ENCODE data around the gene MED16.
"Not testable (repeated sequence)": the region's sequence is repeated elsewhere in the genome, so short reads cannot be mapped to it uniquely, and the experiment has no call there.

The MED16 gene

DNA sequence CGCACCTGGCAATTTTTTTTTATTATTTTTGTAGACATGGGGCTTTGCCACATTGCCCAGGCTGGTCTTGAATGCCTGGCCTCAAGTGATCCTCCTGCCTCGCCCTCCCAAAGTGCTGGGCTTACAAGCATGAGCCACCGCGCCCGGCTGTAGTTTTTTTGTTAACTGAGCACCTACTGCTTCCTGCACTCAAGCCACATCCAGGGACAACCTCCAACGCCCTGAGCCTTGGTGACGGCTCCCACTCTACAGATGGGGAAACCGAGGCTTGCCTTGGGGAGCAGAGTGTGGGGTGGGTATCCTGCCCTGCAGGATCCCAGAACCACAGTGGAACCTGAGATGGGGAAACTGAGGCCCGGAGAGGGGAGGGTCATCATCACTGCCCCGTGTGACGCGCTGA is 37.8 kb downstream of the MED16 start:
- Histone ChIP-seq H3F3A (ENCODE audit: insufficient read depth) (no peaks in the 10 kb centered on the region), H3K4me2 (ENCODE audit: low read depth, low read length, poor library complexity, severe bottlenecking) (no peak overlapping the region), H3K4me3 (ENCODE audit: insufficient read depth, low read length, poor library complexity, severe bottlenecking) (no peak overlapping the region), H3K9ac (ENCODE audit: low read length) (no peak overlapping the region), H3K27me3 (ENCODE audit: low read length) (no peaks in the 10 kb centered on the region), H2AFZ (ENCODE audit: low read depth, low read length, severe bottlenecking) (no peak overlapping the region), H3K27ac (ENCODE audit: low read depth, low read length) (no peak overlapping the region), H3K9me2 (replicated peaks; ENCODE audit: insufficient read depth, low read length) (no peaks in the 10 kb centered on the region), H3K36me3 (ENCODE audit: low read length) (no peaks in the 10 kb centered on the region), H3K79me2 (ENCODE audit: insufficient read depth, low read length) (no peaks in the 10 kb centered on the region), H4K20me1 (ENCODE audit: low read depth, low read length) (no peaks in the 10 kb centered on the region), H3K9me3 (ENCODE audit: insufficient read depth, low read length) (no peaks in the 10 kb centered on the region)
- TF ChIP-seq, protein P1, sequence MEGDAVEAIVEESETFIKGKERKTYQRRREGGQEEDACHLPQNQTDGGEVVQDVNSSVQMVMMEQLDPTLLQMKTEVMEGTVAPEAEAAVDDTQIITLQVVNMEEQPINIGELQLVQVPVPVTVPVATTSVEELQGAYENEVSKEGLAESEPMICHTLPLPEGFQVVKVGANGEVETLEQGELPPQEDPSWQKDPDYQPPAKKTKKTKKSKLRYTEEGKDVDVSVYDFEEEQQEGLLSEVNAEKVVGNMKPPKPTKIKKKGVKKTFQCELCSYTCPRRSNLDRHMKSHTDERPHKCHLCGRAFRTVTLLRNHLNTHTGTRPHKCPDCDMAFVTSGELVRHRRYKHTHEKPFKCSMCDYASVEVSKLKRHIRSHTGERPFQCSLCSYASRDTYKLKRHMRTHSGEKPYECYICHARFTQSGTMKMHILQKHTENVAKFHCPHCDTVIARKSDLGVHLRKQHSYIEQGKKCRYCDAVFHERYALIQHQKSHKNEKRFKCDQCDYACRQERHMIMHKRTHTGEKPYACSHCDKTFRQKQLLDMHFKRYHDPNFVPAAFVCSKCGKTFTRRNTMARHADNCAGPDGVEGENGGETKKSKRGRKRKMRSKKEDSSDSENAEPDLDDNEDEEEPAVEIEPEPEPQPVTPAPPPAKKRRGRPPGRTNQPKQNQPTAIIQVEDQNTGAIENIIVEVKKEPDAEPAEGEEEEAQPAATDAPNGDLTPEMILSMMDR (IDR thresholded peaks at IDR 0.05; ENCODE audit: insufficient read depth, low read length, poor library complexity, severe bottlenecking) = no peak

DNA sequence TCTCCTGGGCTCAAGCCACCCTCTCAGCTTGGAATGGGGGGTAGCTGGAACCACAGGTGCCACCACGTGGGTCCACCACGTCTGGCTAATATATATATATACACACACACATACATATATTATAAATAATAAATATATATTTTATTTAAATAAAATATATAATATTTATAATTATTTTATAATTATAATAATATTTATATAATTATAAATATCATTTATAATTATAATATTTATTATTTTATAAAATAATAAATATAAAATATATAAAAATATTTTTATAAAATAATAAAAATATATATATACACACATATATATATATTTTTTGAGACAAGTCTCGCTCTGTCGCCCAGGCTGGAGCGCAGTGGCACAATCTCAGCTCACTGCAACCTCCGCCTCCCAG is 38.4 kb downstream of the MED16 start:
- no peaks in the 10 kb centered on the region for H3K9me2 ChIP-seq (replicated peaks; ENCODE audit: insufficient read depth, low read length)
- no peaks in the 10 kb centered on the region for H3K36me3 ChIP-seq (ENCODE audit: low read length)
- TF ChIP-seq EZH2phosphoT487 (conservative IDR thresholded peaks at IDR 0.05; ENCODE audit: low read length) = no peak
- TF ChIP-seq, protein P1 (IDR thresholded peaks at IDR 0.05; ENCODE audit: insufficient read depth, low read length, poor library complexity, severe bottlenecking) = no peak
- no peaks in the 10 kb centered on the region for H3F3A ChIP-seq (ENCODE audit: insufficient read depth)
- H3K79me2 ChIP-seq (ENCODE audit: insufficient read depth, low read length) = no peaks in the 10 kb centered on the region
- H3K27me3 ChIP-seq (ENCODE audit: low read length) = no peaks in the 10 kb centered on the region
- no peak overlapping the region for H3K27ac ChIP-seq (ENCODE audit: low read depth, low read length)
- no peak overlapping the region for H3K4me2 ChIP-seq (ENCODE audit: low read depth, low read length, poor library complexity, severe bottlenecking)
- H3K9me3 ChIP-seq (ENCODE audit: insufficient read depth, low read length) = no peaks in the 10 kb centered on the region
- H3K9ac ChIP-seq (ENCODE audit: low read length) = no peak overlapping the region
- H4K20me1 ChIP-seq (ENCODE audit: low read depth, low read length) = no peaks in the 10 kb centered on the region
- no peak overlapping the region for H3K4me3 ChIP-seq (ENCODE audit: insufficient read depth, low read length, poor library complexity, severe bottlenecking)
- H2AFZ ChIP-seq (ENCODE audit: low read depth, low read length, severe bottlenecking) = no peak overlapping the region

DNA sequence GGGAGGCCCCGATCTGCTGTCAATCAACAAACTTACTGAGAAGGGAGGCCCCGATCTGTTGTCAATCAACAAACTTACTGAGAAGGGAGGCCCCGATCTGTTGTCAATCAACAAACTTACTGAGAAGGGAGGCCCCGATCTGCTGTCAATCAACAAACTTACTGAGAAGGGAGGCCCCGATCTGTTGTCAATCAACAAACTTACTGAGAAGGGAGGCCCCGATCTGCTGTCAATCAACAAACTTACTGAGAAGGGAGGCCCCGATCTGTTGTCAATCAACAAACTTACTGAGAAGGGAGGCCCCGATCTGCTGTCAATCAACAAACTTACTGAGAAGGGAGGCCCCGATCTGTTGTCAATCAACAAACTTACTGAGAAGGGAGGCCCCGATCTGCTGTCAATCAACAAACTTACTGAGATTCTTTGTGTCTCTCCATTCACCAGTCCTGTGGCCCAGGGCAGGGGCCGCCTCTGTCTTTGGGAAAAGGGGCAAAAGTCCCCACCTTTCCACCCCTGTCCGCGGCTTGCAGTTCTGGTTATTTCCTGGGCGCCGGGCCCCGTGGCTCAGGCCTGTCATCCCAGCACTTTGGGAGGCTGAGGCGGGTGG is 39.3 kb downstream of the MED16 start:
- not testable (repeated sequence) for H3K9ac ChIP-seq (ENCODE audit: low read length); H3K9me3 ChIP-seq (ENCODE audit: insufficient read depth, low read length); H2AFZ ChIP-seq (ENCODE audit: low read depth, low read length, severe bottlenecking); H3F3A ChIP-seq (ENCODE audit: insufficient read depth); H3K4me2 ChIP-seq (ENCODE audit: low read depth, low read length, poor library complexity, severe bottlenecking); H3K36me3 ChIP-seq (ENCODE audit: low read length); H3K79me2 ChIP-seq (ENCODE audit: insufficient read depth, low read length); H3K27me3 ChIP-seq (ENCODE audit: low read length); H4K20me1 ChIP-seq (ENCODE audit: low read depth, low read length); H3K27ac ChIP-seq (ENCODE audit: low read depth, low read length); H3K4me3 ChIP-seq (ENCODE audit: insufficient read depth, low read length, poor library complexity, severe bottlenecking); H3K9me2 ChIP-seq (replicated peaks; ENCODE audit: insufficient read depth, low read length)

DNA sequence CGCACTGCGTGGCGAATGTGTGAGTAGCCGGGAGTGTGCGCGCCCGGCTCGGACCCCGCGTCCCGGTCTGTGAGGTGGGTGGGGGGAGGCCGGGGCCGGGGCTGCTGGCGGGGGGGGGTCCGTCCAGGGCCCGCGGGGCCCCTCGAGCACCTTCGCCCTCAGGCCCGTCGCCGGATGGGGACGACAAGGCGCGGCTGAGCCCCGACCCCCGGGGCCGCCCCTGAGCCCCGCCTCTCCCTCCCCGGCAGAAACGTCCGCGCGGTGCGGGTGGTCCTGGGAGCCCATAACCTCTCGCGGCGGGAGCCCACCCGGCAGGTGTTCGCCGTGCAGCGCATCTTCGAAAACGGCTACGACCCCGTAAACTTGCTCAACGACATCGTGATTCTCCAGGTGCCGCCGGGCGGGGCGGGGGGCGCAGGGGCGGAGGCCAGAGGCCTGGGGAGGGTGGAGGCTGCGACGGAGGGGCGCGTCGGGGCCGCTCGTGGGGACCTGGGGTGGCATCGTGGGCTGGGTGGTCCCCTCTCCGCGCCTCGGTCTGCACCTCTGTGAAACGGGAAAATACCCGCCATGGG is 39.9 kb downstream of the MED16 start:
- H3K9me3 ChIP-seq (ENCODE audit: insufficient read depth, low read length) = no peaks in the 10 kb centered on the region
- H3K4me2 ChIP-seq (ENCODE audit: low read depth, low read length, poor library complexity, severe bottlenecking) = no peak overlapping the region
- no peaks in the 10 kb centered on the region for H4K20me1 ChIP-seq (ENCODE audit: low read depth, low read length)

More for the DNA sequence above, 39.9 kb downstream of the MED16 start:
- Histone ChIP-seq H3K9ac (ENCODE audit: low read length) (no peak overlapping the region), H3K36me3 (ENCODE audit: low read length) (no peaks in the 10 kb centered on the region), H3K27ac (ENCODE audit: low read depth, low read length) (no peak overlapping the region), H3K79me2 (ENCODE audit: insufficient read depth, low read length) (no peaks in the 10 kb centered on the region), H3K9me2 (replicated peaks; ENCODE audit: insufficient read depth, low read length) (no peaks in the 10 kb centered on the region), H3F3A (ENCODE audit: insufficient read depth) (no peaks in the 10 kb centered on the region), H3K4me3 (ENCODE audit: insufficient read depth, low read length, poor library complexity, severe bottlenecking) (no peak overlapping the region), H2AFZ (ENCODE audit: low read depth, low read length, severe bottlenecking) (no peak overlapping the region), H3K27me3 (ENCODE audit: low read length) (no peaks in the 10 kb centered on the region)
- no peak for TF ChIP-seq EZH2phosphoT487 (conservative IDR thresholded peaks at IDR 0.05; ENCODE audit: low read length)
- TF ChIP-seq, protein P1 (IDR thresholded peaks at IDR 0.05; ENCODE audit: insufficient read depth, low read length, poor library complexity, severe bottlenecking) = no peak
